ENCODE data around the gene SH3RF1. TPM values are rescaled to one million over a fixed set of nuclear protein-coding genes. Genes with fewer than 3 reads are reported as not detected.

The SH3RF1 gene
- total and polyA plus RNA-seq, 2 experiments from 2014 or later: 7.8 to 12.4 TPM

GRCh38 chr4:169175035-169175434, 95.7 kb downstream of the SH3RF1 start:
- no peaks in the 10 kb centered on the region for H3K36me3 ChIP-seq (ENCODE audit: insufficient read depth)
- ATAC-seq: no peak
- H3K9me2 ChIP-seq (ENCODE audit: insufficient read depth): 0 out of 2 replicates have a peak, but pooled peaks cover 5% of the 10 kb centered on the region
- Mint-ChIP-seq H3K27ac (no peak overlapping the region), H3K27me3 (ENCODE audit: insufficient read depth, low read depth, poor library complexity) (peaks cover 2% of the 10 kb centered on the region), H3K4me1 (peaks cover 24% of the 10 kb centered on the region), H3K4me3 (no peak overlapping the region), H3K36me3 (ENCODE audit: low read depth) (no peaks in the 10 kb centered on the region), H3K9me3 (no peaks in the 10 kb centered on the region)
- TF ChIP-seq POLR2AphosphoS5 (IDR thresholded peaks at IDR 0.05; ENCODE audit: low read depth): no peak
- TF ChIP-seq NANOG (IDR thresholded peaks at IDR 0.05; ENCODE audit: borderline replicate concordance): no peak
- TF ChIP-seq ETS1 (IDR thresholded peaks at IDR 0.05): no peak
- TF ChIP-seq STAT1 (IDR thresholded peaks at IDR 0.05; ENCODE audit: unreplicated experiment): no peak
- TF ChIP-seq ZNF114 (CRISPR knock-in tag; IDR thresholded peaks at IDR 0.05): no peak
- no peak for TF ChIP-seq ZNF331 (CRISPR knock-in tag; IDR thresholded peaks at IDR 0.05; ENCODE audit: low read depth)
- TF ChIP-seq EZH2phosphoT487 (IDR thresholded peaks at IDR 0.05; ENCODE audit: unreplicated experiment): no peak
- TF ChIP-seq ZNF462 (CRISPR knock-in tag; IDR thresholded peaks at IDR 0.05): no peak
- no peak for TF ChIP-seq CTCF (conservative IDR thresholded peaks at IDR 0.05; ENCODE audit: low read depth in 2 of 2)
- no peak for TF ChIP-seq CREB1 (CRISPR knock-in tag; IDR thresholded peaks at IDR 0.05; ENCODE audit: low read depth)
- no peak for TF ChIP-seq JUNB (IDR thresholded peaks at IDR 0.05; ENCODE audit: unreplicated experiment)
- no peak for TF ChIP-seq EZH2 (IDR thresholded peaks at IDR 0.05; ENCODE audit: low read depth, unreplicated experiment)
- TF ChIP-seq REST (IDR thresholded peaks at IDR 0.05; ENCODE audit: unreplicated experiment): no peak
- DNase-seq (ENCODE audit: low spot score): no peak
- no peak overlapping the region for H2AFZ ChIP-seq
- H3K27ac ChIP-seq (ENCODE audit: low read depth): no peak overlapping the region
- no peak overlapping the region for H3K4me2 ChIP-seq
- no peaks in the 10 kb centered on the region for H3F3A ChIP-seq (replicated peaks; ENCODE audit: low read depth)
- no peaks in the 10 kb centered on the region for H3K27me3 ChIP-seq (ENCODE audit: insufficient read depth)
- H3K79me2 ChIP-seq (replicated peaks; ENCODE audit: insufficient read depth): peaks cover 37% of the 10 kb centered on the region
- H3K4me3 ChIP-seq: no peak overlapping the region
- 0 out of 2 replicates have a peak, but pooled peaks cover 3% of the 10 kb centered on the region for H4K20me1 ChIP-seq (replicated peaks; ENCODE audit: insufficient read depth)
- H3K4me1 ChIP-seq (ENCODE audit: insufficient read depth): peaks cover 13% of the 10 kb centered on the region; the same call in 1 of the 2 replicates

Measured in GM23338 (cell line).